ENCODE data around the gene SPI1.

- no peak for TF ChIP-seq EZH2 (IDR thresholded peaks at IDR 0.05; ENCODE audit: insufficient read depth, poor library complexity, severe bottlenecking)
- TF ChIP-seq EZH2phosphoT487 (IDR thresholded peaks at IDR 0.05; ENCODE audit: insufficient read depth, low read depth), result no peak
Measured at GRCh38 chr11:47306484-47306844, 71.9 kb downstream of the SPI1 start.
